HG02642 (cell line): ENCODE measurements around the gene TSPAN18.

Experiments used
- ATAC-seq: cut with Tn5 transposase; IDR thresholded peaks from one replicate; pipeline ENCODE4 v1.9.1; 2021; ENCODE audit warnings: mild to moderate bottlenecking; ENCODE audit not compliant: unreplicated experiment, poor library complexity

TSPAN18 gene

GRCh38 chr11:44736791-44737190 lies 10.0 kb downstream of the TSPAN18 start:
- ATAC-seq = no peak

GRCh38 chr11:44737245-44738085 lies 10.7 kb downstream of the TSPAN18 start:
- ATAC-seq = no peak

- ATAC-seq = no peak
Measured at GRCh38 chr11:44738791-44739190, 12.0 kb downstream of the TSPAN18 start.

GRCh38 chr11:44740967-44741366 lies 14.2 kb downstream of the TSPAN18 start:
- no peak for ATAC-seq

GRCh38 chr11:44741976-44742375 lies 15.2 kb downstream of the TSPAN18 start:
- ATAC-seq = no peak

DNA sequence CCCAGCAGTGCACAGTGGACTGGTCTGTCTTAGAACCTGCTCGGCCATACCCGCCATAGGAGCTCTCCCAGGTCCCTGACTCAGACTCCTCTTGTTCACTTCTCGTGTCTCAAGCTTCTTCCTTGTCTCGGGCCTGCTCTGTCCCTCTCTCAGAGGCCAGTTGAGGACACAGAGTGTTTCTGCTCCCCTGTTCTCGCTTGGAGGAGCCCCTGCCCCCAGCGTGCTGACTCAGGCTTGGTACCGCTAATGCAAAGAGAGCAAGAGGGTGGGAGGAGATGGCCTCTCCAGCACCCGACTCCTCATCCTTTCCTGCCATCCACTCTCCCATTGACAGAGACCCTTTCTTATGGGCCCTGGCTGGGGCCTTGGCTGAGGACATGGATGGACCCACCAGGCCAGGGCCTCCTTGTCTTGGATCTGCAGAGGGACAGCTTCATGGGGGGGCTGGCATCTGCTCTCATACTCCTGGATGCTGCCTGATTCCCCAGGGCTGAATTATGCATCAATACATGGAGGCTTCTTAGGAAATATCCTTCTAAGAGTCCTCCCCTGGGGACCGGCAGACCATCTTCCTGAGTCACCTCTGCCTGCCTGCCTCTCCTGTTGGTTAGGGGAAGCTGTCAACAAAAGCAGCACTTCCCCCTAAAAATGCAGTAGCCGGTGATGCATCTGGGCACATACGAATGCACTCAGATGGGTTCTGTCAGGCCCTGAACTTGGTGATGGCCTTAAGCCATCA lies 15.9 kb downstream of the TSPAN18 start:
- no peak for ATAC-seq

GRCh38 chr11:44743326-44743725 lies 16.6 kb downstream of the TSPAN18 start:
- no peak for ATAC-seq

DNA sequence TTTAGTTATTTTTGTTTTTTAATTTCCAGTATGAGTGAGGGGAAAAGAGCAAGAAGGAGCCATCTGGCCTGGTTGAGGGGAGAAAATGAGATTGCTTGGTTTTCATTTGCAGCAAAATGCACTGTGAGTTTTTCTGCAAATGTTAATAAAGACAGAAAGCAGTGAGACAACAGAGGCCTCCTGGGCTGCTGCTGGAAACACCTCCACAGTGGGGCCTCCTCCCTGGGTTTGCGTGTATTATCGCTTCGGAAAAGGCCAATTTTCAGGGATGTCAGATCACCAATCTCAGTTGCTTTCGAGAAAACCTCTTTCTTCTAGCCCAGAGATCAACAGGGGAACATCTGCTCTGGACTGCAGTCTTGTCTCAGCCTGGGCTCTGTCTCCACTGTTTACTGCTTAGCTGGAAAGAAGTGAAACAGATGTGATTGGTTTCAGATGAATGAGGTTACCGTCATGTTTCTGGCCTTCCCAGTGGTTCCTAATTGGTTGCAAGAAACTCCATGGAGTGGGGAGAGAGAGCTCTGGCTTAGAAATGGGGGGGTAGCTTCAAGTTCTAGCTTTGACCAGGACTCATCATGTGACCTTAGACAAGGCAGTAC lies 17.3 kb downstream of the TSPAN18 start:
- no peak for ATAC-seq

DNA sequence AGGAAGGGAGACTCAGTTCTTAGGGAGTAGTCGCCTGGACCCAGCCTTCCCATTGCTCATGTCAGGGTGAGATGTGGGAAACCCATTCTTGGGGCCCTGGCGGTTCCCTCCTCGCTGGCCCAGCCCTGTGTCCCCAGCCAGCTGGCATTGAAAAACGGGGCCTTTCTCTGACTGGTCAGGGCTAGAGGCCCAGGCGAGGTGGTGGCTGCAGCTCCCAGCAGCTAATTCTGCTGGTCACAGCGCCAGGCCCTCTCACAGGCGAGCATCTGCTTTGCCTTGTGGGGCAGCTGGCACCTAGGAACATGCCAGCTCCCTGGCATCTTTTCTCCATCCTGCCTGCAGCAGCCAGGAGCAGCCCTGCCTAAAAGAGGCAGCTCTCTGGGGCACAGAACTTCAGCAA lies 20.1 kb downstream of the TSPAN18 start:
- no peak for ATAC-seq

DNA sequence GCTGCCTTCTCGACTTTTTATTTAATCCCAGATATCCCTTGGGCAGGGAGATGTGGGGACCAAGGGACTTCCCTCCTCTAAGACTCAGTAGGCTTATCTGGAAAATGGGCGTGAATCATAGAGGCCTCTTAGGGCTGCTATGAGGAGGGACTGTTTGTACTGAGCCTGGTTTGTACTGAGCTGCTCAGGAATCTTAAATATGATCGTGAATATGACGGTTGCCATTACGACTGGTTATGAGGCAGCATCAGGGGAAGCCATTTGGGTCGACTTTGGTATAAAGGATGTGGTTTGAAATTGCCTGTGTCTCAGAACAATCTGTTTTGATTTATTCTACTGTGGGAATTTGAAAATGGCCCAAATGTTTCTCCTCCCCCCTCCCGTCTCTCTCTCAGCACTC lies 20.6 kb downstream of the TSPAN18 start:
- no peak for ATAC-seq

GRCh38 chr11:44747836-44748235 lies 21.1 kb downstream of the TSPAN18 start:
- no peak for ATAC-seq

GRCh38 chr11:44748606-44749005 lies 21.8 kb downstream of the TSPAN18 start:
- ATAC-seq = no peak

DNA sequence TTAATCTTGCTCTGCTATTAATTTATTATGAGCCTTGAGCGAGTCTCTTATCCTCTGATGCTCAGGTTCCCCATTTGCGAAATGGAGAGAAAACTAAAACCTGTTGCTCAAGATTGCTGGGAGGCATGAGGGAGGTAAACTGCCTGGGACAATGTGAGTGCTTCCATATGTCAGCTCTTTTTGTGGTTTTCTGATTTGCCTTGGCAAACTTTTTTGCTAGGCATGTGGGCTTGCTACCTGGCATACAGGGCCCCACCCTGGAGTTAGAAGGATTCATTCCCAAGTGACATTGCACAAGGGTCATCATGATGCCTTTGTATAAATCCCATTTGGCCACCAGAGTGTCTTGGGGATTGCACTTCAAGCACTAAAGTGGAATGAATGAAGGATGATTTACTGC lies 22.4 kb downstream of the TSPAN18 start:
- no peak for ATAC-seq

- ATAC-seq = no peak
Measured at GRCh38 chr11:44750551-44751465, 24.0 kb downstream of the TSPAN18 start.

- no peak for ATAC-seq
Measured at GRCh38 chr11:44752300-44752699, 25.5 kb downstream of the TSPAN18 start.

- ATAC-seq = no peak
Measured at GRCh38 chr11:44752713-44753112, 26.0 kb downstream of the TSPAN18 start.

- no peak for ATAC-seq
Measured at GRCh38 chr11:44753961-44754645, 27.3 kb downstream of the TSPAN18 start.

DNA sequence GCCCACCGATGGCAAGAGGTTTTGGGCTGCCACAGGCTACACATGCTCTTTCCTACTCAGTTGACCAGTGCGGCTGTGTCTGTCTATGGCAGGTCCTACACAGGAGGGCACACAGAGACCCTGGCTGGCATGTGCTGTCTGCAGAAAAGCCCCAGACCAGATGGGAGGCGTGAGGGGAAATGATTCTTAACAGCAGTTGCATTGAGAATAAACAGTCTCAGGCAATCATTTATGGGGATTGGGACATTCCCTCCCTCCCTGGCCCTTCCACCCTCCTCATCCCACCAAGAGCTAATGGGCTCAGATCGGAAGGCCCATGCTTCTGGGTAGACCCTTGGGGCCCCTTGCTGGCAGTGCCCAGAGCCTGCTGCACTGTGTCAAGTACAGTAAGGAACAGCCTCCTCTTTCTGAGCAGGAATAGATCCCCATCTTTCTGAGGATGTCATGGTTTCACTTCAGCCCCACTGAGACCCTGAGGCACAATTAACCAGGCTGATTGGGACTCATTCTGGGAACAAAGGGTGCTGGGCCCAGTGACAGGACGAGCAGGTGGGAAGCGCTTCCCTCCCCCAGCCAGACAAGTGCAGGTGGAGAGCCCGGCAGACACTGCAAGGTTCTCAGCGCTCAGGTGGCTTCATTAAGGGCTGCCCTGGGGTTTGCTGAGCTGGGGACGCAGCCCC lies 28.3 kb downstream of the TSPAN18 start:
- ATAC-seq = no peak
